PC-3 (cell line): Measurements from ENCODE around the gene RPRD1A. TPM values are rescaled to one million over a fixed set of nuclear protein-coding genes. Genes with fewer than 3 reads are reported as not detected.
"Not testable (repeated sequence)": the region's sequence is repeated elsewhere in the genome, so short reads cannot be mapped to it uniquely, and the experiment has no call there.

ENCODE experiments used
- ATAC-seq: fragments of 200-7000 bp; cut with Tn5 transposase; 2 replicates; pipeline ENCODE4 v1.9.1; 2020; ENCODE audit warnings: mild to moderate bottlenecking, moderate library complexity
- BruUV-seq: library from RNA; stranded (reverse); fragments of 400-500 nt; replicated peaks from 2 replicates; lab custom pipeline; 2021; lab: Mats Ljungman, UMichigan
- CTCF ChIA-PET: fragments of 300-600 bp; sonication (Branson Sonifier 250); formaldehyde crosslinking; loops from one replicate; lab custom pipeline; 2022; ENCODE audit warnings: antibody characterized with exemption; lab: Charles Lee
- POLR2A ChIA-PET: fragments of 300-600 bp; sonication (Branson Sonifier 250); formaldehyde crosslinking; loops from one replicate; lab custom pipeline; 2022; ENCODE audit warnings: antibody characterized with exemption; ENCODE audit not compliant: unreplicated experiment; lab: Charles Lee
- DNase-seq: peaks from one replicate; pipeline ENCODE4 v3.0.0-alpha.2; 2015
- H2AFZ ChIP-seq: fragments of 300-600 bp; sonication (generic); 2 replicates; pipeline ENCODE4 v1.6.0; 2016; ENCODE audit warnings: antibody characterized with exemption, low read length
- H3F3A ChIP-seq: fragments of 300-600 bp; sonication (generic); one replicate; pipeline ENCODE4 v1.6.0; 2017; ENCODE audit warnings: antibody characterized with exemption, low read length, control low read depth, mild to moderate bottlenecking; ENCODE audit not compliant: unreplicated experiment
- H3K27ac ChIP-seq: fragments of 300-600 bp; sonication (generic); 2 replicates; pipeline ENCODE4 v1.5.1; 2016; ENCODE audit warnings: mild to moderate bottlenecking, low read length
- H3K27me3 ChIP-seq: fragments of 300-600 bp; sonication (generic); 2 replicates; pipeline ENCODE4 v1.6.1; 2016; ENCODE audit warnings: low read length, mixed read lengths
- H3K36me3 ChIP-seq: fragments of 300-600 bp; sonication (generic); 2 replicates; pipeline ENCODE4 v1.6.1; 2016; ENCODE audit warnings: low read depth, mixed run types, low read length, mixed read lengths
- H3K4me1 ChIP-seq: fragments of 300-600 bp; sonication (generic); 2 replicates; pipeline ENCODE4 v1.5.1; 2016; ENCODE audit warnings: low read length; ENCODE audit not compliant: insufficient read depth
- H3K4me2 ChIP-seq: fragments of 300-600 bp; sonication (generic); 2 replicates; pipeline ENCODE4 v1.6.0; 2016; ENCODE audit warnings: low read length
- H3K4me3 ChIP-seq: fragments of 300-600 bp; sonication (generic); 2 replicates; pipeline ENCODE4 v1.5.1; 2016; ENCODE audit warnings: mild to moderate bottlenecking, low read length, mixed read lengths
- H3K79me2 ChIP-seq: fragments of 300-600 bp; sonication (generic); 2 replicates; pipeline ENCODE4 v1.6.1; 2017; ENCODE audit warnings: low read length, mixed read lengths
- H3K9ac ChIP-seq: fragments of 300-600 bp; sonication (generic); 2 replicates; pipeline ENCODE4 v1.6.0; 2016; ENCODE audit warnings: mild to moderate bottlenecking, low read length
- H3K9me2 ChIP-seq: fragments of 300-600 bp; sonication (generic); replicated peaks from 2 replicates; pipeline ENCODE4 v1.6.1; 2016; ENCODE audit warnings: mixed run types, low read length, mixed read lengths
- H3K9me3 ChIP-seq: fragments of 300-600 bp; sonication (generic); 2 replicates; pipeline ENCODE4 v1.6.1; 2016; ENCODE audit warnings: low read length, mixed read lengths
- H4K20me1 ChIP-seq: fragments of 300-600 bp; sonication (generic); 2 replicates; pipeline ENCODE4 v1.6.1; 2016; ENCODE audit warnings: low read length, mixed read lengths
- CTCF ChIP-seq: fragments of 300-600 bp; sonication (generic); conservative IDR thresholded peaks from 2 replicates; pipeline ENCODE4 v1.5.1; 2017; ENCODE audit warnings: antibody characterized with exemption, low read depth, mild to moderate bottlenecking, low read length
- EZH2 ChIP-seq: fragments of 300-600 bp; sonication (generic); IDR thresholded peaks from one replicate; pipeline ENCODE4 v1.6.1; 2017; ENCODE audit warnings: antibody characterized with exemption, mild to moderate bottlenecking, low read length; ENCODE audit not compliant: unreplicated experiment
- EZH2phosphoT487 ChIP-seq: fragments of 300-600 bp; sonication (generic); IDR thresholded peaks from 2 replicates; pipeline ENCODE4 v1.6.1; 2018; ENCODE audit warnings: mild to moderate bottlenecking, antibody characterized with exemption, low read length, borderline replicate concordance
- intact Hi-C: fragments of 100-400 bp; cut with micrococcal nuclease; formaldehyde crosslinking; loops from 2 replicates; pipeline ENCODE4 v1.9.0; 2023
- total RNA-seq: library from RNA; depleted of rRNA; stranded (reverse); fragments of >200 nt; gene quantifications from 2 replicates; pipeline ENCODE4 v1.2.3, GENCODE V29; 2014

The RPRD1A gene
- total RNA-seq, 1 experiment from 2014 or later: 42.2 TPM

- intact Hi-C loops: loop anchor here (2.0 kb wide), 1 partner anchor 50 kb away; no protein-coding TSS in a partner anchor
- H3K9me3 ChIP-seq: no peaks in the 10 kb centered on the region
- peak overlapping the region; percentile 97 for H3K9ac ChIP-seq
- H3K79me2 ChIP-seq: peaks cover 54% of the 10 kb centered on the region
- H3K27ac ChIP-seq: peak overlapping the region; percentile 81
- peak overlapping the region; percentile 90 for H3K4me3 ChIP-seq
- no peaks in the 10 kb centered on the region for H3K27me3 ChIP-seq
- peak overlapping the region; percentile 89 for H3K4me2 ChIP-seq
- CTCF ChIA-PET: no interaction called here
- peak; percentile 11 for ATAC-seq
- TF ChIP-seq CTCF (no peak), EZH2phosphoT487 (no peak), EZH2 (no peak)
- POLR2A ChIA-PET: interaction anchor here (0.5 kb wide), 1 partner anchor 25 kb away, joined by 4 read pairs; no protein-coding TSS in a partner anchor
- H3K9me2 ChIP-seq: no peaks in the 10 kb centered on the region
- H3K36me3 ChIP-seq: no peaks in the 10 kb centered on the region
- H4K20me1 ChIP-seq: peaks cover 18% of the 10 kb centered on the region
- peak overlapping the region; percentile 64; the same call in 1 of the 2 replicates for H2AFZ ChIP-seq
- H3F3A ChIP-seq: no peaks in the 10 kb centered on the region
- H3K4me1 ChIP-seq: no peaks in the 10 kb centered on the region; the same call in 1 of the 2 replicates
- DNase-seq: no peak
- no TSS peak for BruUV-seq
These were observed 689 bp downstream of the RPRD1A start for GRCh38 chr18:36066686-36067054.

GRCh38 chr18:36066001-36066400 is 1.4 kb downstream of the RPRD1A start:
- DNase-seq (peak; percentile 6), ATAC-seq (no peak)
- Histone ChIP-seq H3K4me3 (peak overlapping the region; percentile 90), H3K9me2 (no peaks in the 10 kb centered on the region), H3K27me3 (no peaks in the 10 kb centered on the region), H3K9me3 (no peaks in the 10 kb centered on the region), H4K20me1 (peaks cover 18% of the 10 kb centered on the region), H3K4me1 (no peaks in the 10 kb centered on the region; the same call in 1 of the 2 replicates), H3K79me2 (peaks cover 61% of the 10 kb centered on the region), H3K4me2 (peak overlapping the region; percentile 89), H2AFZ (no peak overlapping the region), H3K9ac (peak overlapping the region; percentile 97), H3K27ac (peak overlapping the region; percentile 81; the same call in 1 of the 2 replicates), H3F3A (no peaks in the 10 kb centered on the region), H3K36me3 (no peaks in the 10 kb centered on the region)
- intact Hi-C loops: loop anchor here (2.0 kb wide), 1 partner anchor 49 kb away; no protein-coding TSS in a partner anchor
- ChIA-PET POLR2A (interaction anchor here (0.5 to 0.6 kb wide), 2 partner anchors 26 to 57 kb away, joined by 4 to 7 read pairs; no protein-coding TSS in a partner anchor), CTCF (no interaction called here)
- no TSS peak for BruUV-seq
- TF ChIP-seq CTCF (no peak), EZH2 (no peak), EZH2phosphoT487 (no peak)

- Histone ChIP-seq H3K79me2 (peaks cover 74% of the 10 kb centered on the region), H4K20me1 (peaks cover 18% of the 10 kb centered on the region)
- H3K9ac ChIP-seq, ATAC-seq, H3K27me3 ChIP-seq, H3K4me2 ChIP-seq, H2AFZ ChIP-seq, H3K4me3 ChIP-seq, intact Hi-C loops, CTCF ChIA-PET, H3K36me3 ChIP-seq, H3K4me1 ChIP-seq, H3K9me2 ChIP-seq, BruUV-seq, H3F3A ChIP-seq, DNase-seq, H3K9me3 ChIP-seq, POLR2A ChIA-PET, H3K27ac ChIP-seq: not testable (repeated sequence)
These were observed 2.6 kb downstream of the RPRD1A start for GRCh38 chr18:36064809-36065079.
